ENCODE data around the gene EPS8. TPM values are rescaled to one million over a fixed set of nuclear protein-coding genes. Genes with fewer than 3 reads are reported as not detected.
"Not testable (repeated sequence)": the region's sequence is repeated elsewhere in the genome, so short reads cannot be mapped to it uniquely, and the experiment has no call there.

Gene EPS8
- total RNA-seq, 1 experiment from 2014 or later = 13.9 TPM

GRCh38 chr12:15741082-15741481, 48.1 kb downstream of the EPS8 start:
- H3K4me3 ChIP-seq (ENCODE audit: low read depth, low read length) = no peak overlapping the region
- H3K4me3 Mint-ChIP-seq (ENCODE audit: unreplicated experiment) = no peak overlapping the region
- H3K9me3 Mint-ChIP-seq (ENCODE audit: unreplicated experiment) = peaks cover 6% of the 10 kb centered on the region
- no peak overlapping the region for H3K27ac Mint-ChIP-seq (ENCODE audit: unreplicated experiment)
- no TSS peak for BruUV-seq (replicated peaks)
- H3K36me3 Mint-ChIP-seq (ENCODE audit: insufficient read depth, unreplicated experiment) = no peaks in the 10 kb centered on the region
- H3K4me1 ChIP-seq = 0 out of 2 replicates have a peak, but pooled peaks cover 4% of the 10 kb centered on the region
- TF ChIP-seq, protein P1, sequence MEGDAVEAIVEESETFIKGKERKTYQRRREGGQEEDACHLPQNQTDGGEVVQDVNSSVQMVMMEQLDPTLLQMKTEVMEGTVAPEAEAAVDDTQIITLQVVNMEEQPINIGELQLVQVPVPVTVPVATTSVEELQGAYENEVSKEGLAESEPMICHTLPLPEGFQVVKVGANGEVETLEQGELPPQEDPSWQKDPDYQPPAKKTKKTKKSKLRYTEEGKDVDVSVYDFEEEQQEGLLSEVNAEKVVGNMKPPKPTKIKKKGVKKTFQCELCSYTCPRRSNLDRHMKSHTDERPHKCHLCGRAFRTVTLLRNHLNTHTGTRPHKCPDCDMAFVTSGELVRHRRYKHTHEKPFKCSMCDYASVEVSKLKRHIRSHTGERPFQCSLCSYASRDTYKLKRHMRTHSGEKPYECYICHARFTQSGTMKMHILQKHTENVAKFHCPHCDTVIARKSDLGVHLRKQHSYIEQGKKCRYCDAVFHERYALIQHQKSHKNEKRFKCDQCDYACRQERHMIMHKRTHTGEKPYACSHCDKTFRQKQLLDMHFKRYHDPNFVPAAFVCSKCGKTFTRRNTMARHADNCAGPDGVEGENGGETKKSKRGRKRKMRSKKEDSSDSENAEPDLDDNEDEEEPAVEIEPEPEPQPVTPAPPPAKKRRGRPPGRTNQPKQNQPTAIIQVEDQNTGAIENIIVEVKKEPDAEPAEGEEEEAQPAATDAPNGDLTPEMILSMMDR (IDR thresholded peaks at IDR 0.05; ENCODE audit: insufficient read depth in 1 of 2, low read depth in 1 of 2, low read length in 1 of 2, severe bottlenecking in 1 of 2, unreplicated experiment in 1 of 2) = no peak
- H3K4me1 Mint-ChIP-seq (ENCODE audit: low read depth, unreplicated experiment) = no peaks in the 10 kb centered on the region
- H3K27me3 ChIP-seq (replicated peaks; ENCODE audit: control insufficient read depth, insufficient read depth, low read length) = no peaks in the 10 kb centered on the region
- no peaks in the 10 kb centered on the region for H3K9me3 ChIP-seq
- H3K36me3 ChIP-seq (ENCODE audit: control insufficient read depth, insufficient read depth, low read length) = no peaks in the 10 kb centered on the region
- DNase-seq = no peak
- no peaks in the 10 kb centered on the region for H3K27me3 Mint-ChIP-seq (ENCODE audit: insufficient read depth, unreplicated experiment)
- intact Hi-C loops (cut with micrococcal nuclease; ENCODE audit: unreplicated experiment) = no loop called here
- CTCF ChIA-PET = no interaction called here
- POLR2A ChIA-PET = no interaction called here

DNA sequence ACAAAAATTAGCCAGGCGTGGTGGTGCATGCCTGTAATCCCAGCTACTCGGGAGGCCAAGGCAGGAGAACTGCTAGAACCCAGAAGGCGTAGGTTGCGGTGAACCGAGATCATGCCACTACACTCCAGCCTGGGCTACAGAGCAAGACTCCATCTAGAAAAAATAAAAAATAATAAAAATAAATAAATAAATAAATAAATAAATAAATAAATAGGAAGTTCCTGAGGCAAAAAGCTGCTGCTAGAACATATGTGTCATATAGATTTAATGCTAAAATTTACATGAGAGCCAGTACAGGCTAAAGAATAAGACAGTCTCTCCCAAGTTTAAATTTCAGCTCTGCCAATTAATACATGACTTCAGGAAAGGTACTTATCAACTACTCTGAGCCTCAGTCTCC, 48.8 kb downstream of the EPS8 start:
- H3K36me3 ChIP-seq (ENCODE audit: control insufficient read depth, insufficient read depth, low read length); H3K36me3 Mint-ChIP-seq (ENCODE audit: insufficient read depth, unreplicated experiment); CTCF ChIA-PET; DNase-seq; H3K4me1 Mint-ChIP-seq (ENCODE audit: low read depth, unreplicated experiment); BruUV-seq (replicated peaks); H3K9me3 ChIP-seq; POLR2A ChIA-PET; intact Hi-C loops (cut with micrococcal nuclease; ENCODE audit: unreplicated experiment); H3K27ac Mint-ChIP-seq (ENCODE audit: unreplicated experiment); H3K27me3 Mint-ChIP-seq (ENCODE audit: insufficient read depth, unreplicated experiment); H3K9me3 Mint-ChIP-seq (ENCODE audit: unreplicated experiment); H3K4me1 ChIP-seq; H3K4me3 Mint-ChIP-seq (ENCODE audit: unreplicated experiment); H3K27me3 ChIP-seq (replicated peaks; ENCODE audit: control insufficient read depth, insufficient read depth, low read length); H3K4me3 ChIP-seq (ENCODE audit: low read depth, low read length): not testable (repeated sequence)

GRCh38 chr12:15738438-15739015, 50.7 kb downstream of the EPS8 start:
- CTCF ChIA-PET = no interaction called here

More at GRCh38 chr12:15738438-15739015, 50.7 kb downstream of the EPS8 start:
- Mint-ChIP-seq H3K36me3 (ENCODE audit: insufficient read depth, unreplicated experiment) (no peaks in the 10 kb centered on the region), H3K27ac (ENCODE audit: unreplicated experiment) (no peak overlapping the region), H3K4me3 (ENCODE audit: unreplicated experiment) (no peak overlapping the region), H3K9me3 (ENCODE audit: unreplicated experiment) (no peaks in the 10 kb centered on the region), H3K27me3 (ENCODE audit: insufficient read depth, unreplicated experiment) (no peaks in the 10 kb centered on the region), H3K4me1 (ENCODE audit: low read depth, unreplicated experiment) (no peaks in the 10 kb centered on the region)
- H3K9me3 ChIP-seq = no peaks in the 10 kb centered on the region
- DNase-seq = no peak
- POLR2A ChIA-PET = no interaction called here
- BruUV-seq (replicated peaks) = no TSS peak
- no peak overlapping the region for H3K4me3 ChIP-seq (ENCODE audit: low read depth, low read length)
- TF ChIP-seq, protein P1 (IDR thresholded peaks at IDR 0.05; ENCODE audit: insufficient read depth in 1 of 2, low read depth in 1 of 2, low read length in 1 of 2, severe bottlenecking in 1 of 2, unreplicated experiment in 1 of 2) = no peak
- no peaks in the 10 kb centered on the region for H3K27me3 ChIP-seq (replicated peaks; ENCODE audit: control insufficient read depth, insufficient read depth, low read length)
- intact Hi-C loops (cut with micrococcal nuclease; ENCODE audit: unreplicated experiment) = no loop called here
- 0 out of 2 replicates have a peak, but pooled peaks cover 4% of the 10 kb centered on the region for H3K4me1 ChIP-seq
- H3K36me3 ChIP-seq (ENCODE audit: control insufficient read depth, insufficient read depth, low read length) = no peaks in the 10 kb centered on the region

All from Caco-2 (cell line).